ENCODE results near the gene SLC27A3. TPM values are rescaled to one million over a fixed set of nuclear protein-coding genes. Genes with fewer than 3 reads are reported as not detected.

The SLC27A3 gene
- total RNA-seq, 2 experiments from 2014 or later: 3.8 to 4.4 TPM

DNA sequence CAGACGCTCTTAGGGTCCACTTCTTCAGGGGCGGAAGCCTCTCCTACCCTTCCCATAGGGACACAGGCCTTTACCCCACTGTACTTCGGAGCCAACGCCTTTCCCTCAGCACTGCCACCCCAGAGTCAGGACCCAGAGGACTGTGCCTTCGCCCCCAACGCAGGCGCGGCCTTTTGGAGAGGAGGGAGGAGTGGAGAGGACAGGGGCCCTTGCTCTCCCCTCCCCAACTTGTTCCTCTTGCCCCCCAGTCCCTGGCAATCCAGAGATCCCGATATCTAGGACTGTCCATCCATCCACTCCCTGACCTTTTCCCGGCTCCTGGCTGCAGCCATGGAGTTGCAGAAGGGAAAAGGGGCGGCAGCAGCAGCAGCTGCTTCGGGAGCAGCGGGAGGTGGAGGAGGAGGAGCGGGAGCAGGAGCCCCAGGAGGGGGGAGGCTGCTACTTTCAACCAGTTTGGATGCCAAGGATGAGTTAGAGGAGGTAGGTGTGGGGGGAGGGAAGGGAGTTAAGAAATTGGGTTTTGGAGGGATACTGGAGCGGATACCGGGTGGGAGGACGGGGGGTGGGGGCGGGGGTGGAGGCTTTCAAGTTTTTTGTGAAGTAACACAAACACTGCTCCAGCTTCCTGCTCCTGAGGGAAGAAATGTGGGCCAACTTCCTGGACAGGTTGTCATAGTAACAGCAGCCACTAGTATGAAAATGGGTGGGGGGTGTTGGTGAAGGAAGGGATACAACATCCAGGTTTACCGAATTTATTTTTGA, 46.7 kb upstream of the SLC27A3 start:
- POLR2A ChIA-PET: interaction anchor here (0.6 to 2.1 kb wide), 13 partner anchors 8 to 263 kb away, joined by 3 to 23 read pairs (median 5); partner anchors contain the start of genes CHTOP, CREB3L4, GATAD2B and ILF2
- Histone ChIP-seq H3K27me3 (ENCODE audit: control insufficient read depth in 1 of 2, insufficient read depth in 2 of 2, low read length in 2 of 2) (no peaks in the 10 kb centered on the region), H3K4me3 (ENCODE audit: low read length) (peak overlapping the region; percentile 71), H3K36me3 (ENCODE audit: insufficient read depth, low read length) (peaks cover 4% of the 10 kb centered on the region), H3K27ac (ENCODE audit: low read depth in 1 of 2, low read length in 2 of 2) (peak overlapping the region; percentile 91 to 94), H3K9me3 (ENCODE audit: control insufficient read depth in 1 of 2, insufficient read depth in 1 of 2, low read length in 2 of 2) (no peaks in the 10 kb centered on the region), H3K4me1 (ENCODE audit: insufficient read depth, low read length) (peaks cover 23% of the 10 kb centered on the region)
- Mint-ChIP-seq H3K4me1 (ENCODE audit: low read depth) (peaks cover 29% of the 10 kb centered on the region), H3K27ac (peak overlapping the region; percentile 84), H3K36me3 (ENCODE audit: low read depth) (peaks cover 7% of the 10 kb centered on the region), H3K4me3 (peak overlapping the region; percentile 95), H3K9me3 (no peaks in the 10 kb centered on the region), H3K27me3 (no peaks in the 10 kb centered on the region)
- intact Hi-C loops (cut with DNase I, micrococcal nuclease): loop anchor here in 1 of 2 experiments (2.0 to 5.0 kb wide), 4 partner anchors 56 to 494 kb away; partner anchors contain the start of genes RAB13, SNAPIN and UBAP2L
- DNase-seq (peak in 12 of 14 experiments; percentile 14 to 53 (median 30)), ATAC-seq (ENCODE audit: poor library complexity) (no peak)
- TF ChIP-seq CTCF (IDR thresholded peaks at IDR 0.05): no peak
- CTCF ChIA-PET: interaction anchor here (1.0 to 1.2 kb wide), 2 partner anchors 57 to 156 kb away, joined by 3 to 4 read pairs; partner anchors contain the start of gene ILF2

DNA sequence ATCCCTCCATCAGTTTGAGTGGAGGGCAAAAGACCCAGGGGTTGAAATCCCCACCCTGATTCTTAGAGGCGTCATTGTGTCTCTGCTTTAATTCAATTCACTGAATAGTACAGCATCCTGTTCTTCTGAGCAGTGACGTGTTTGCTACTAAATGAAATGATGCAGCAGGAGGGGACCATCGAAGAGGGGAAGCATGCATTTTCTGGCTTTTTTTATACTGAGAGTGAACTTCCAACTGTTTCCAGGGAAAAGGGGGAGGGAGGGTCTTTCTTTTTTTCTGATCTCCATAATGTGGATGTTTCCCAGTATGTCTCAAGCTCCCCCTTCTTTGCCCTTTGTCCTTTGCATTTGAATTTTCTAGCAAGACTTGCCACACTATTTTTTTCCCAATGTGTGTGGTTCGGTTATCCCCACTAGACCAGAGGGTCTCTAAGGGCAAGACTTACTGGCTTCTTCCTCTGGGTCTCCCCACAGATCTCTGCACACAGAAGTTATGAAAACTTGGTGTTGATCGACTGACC, 44.7 kb upstream of the SLC27A3 start:
- CTCF ChIA-PET: no interaction called here
- peaks cover 23% of the 10 kb centered on the region for H3K4me1 ChIP-seq (ENCODE audit: insufficient read depth, low read length)

DNA sequence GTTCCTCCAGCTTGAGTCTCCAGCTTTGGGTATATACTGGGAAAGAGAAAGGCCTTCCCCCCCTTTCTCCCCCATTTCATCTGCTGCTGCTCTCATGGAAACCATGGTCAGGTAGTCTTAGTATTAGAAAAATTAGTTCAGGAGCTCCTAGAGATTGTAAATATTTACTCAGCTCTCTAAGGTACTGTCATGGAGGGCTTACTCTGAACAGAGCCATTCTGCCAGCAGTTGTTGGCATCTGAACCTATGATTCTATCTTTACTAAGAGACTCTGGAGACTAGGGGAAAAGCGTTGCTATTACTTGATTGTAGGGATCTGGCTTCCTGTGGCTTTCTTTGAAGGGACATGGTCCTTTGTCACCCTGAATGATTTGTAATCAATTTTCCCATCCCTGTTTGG, 41.2 kb upstream of the SLC27A3 start:
- H3K9me3 ChIP-seq (ENCODE audit: control insufficient read depth in 1 of 2, insufficient read depth in 1 of 2, low read length in 2 of 2): no peaks in the 10 kb centered on the region
- H3K4me3 ChIP-seq (ENCODE audit: low read length): no peak overlapping the region
- Mint-ChIP-seq H3K4me1 (ENCODE audit: low read depth) (peaks cover 27% of the 10 kb centered on the region), H3K27ac (no peak overlapping the region), H3K36me3 (ENCODE audit: low read depth) (peaks cover 23% of the 10 kb centered on the region), H3K4me3 (no peak overlapping the region), H3K27me3 (no peaks in the 10 kb centered on the region), H3K9me3 (no peaks in the 10 kb centered on the region)
- ATAC-seq (ENCODE audit: poor library complexity) (no peak), DNase-seq (no peak)
- ChIA-PET POLR2A (no interaction called here), CTCF (no interaction called here)
- no peak for TF ChIP-seq CTCF (IDR thresholded peaks at IDR 0.05)
- H3K27me3 ChIP-seq (ENCODE audit: control insufficient read depth in 1 of 2, insufficient read depth in 2 of 2, low read length in 2 of 2): no peaks in the 10 kb centered on the region
- H3K36me3 ChIP-seq (ENCODE audit: insufficient read depth, low read length): peaks cover 4% of the 10 kb centered on the region
- peaks cover 8% of the 10 kb centered on the region for H3K4me1 ChIP-seq (ENCODE audit: insufficient read depth, low read length)
- intact Hi-C loops (cut with DNase I, micrococcal nuclease): no loop called here
- no peak overlapping the region for H3K27ac ChIP-seq (ENCODE audit: low read depth in 1 of 2, low read length in 2 of 2)

More for the DNA sequence above, 44.7 kb upstream of the SLC27A3 start:
- Mint-ChIP-seq H3K36me3 (ENCODE audit: low read depth) (peaks cover 10% of the 10 kb centered on the region), H3K9me3 (no peaks in the 10 kb centered on the region), H3K27ac (peak overlapping the region; percentile 84), H3K27me3 (no peaks in the 10 kb centered on the region), H3K4me3 (peak overlapping the region; percentile 80), H3K4me1 (ENCODE audit: low read depth) (peaks cover 35% of the 10 kb centered on the region)
- ATAC-seq (ENCODE audit: poor library complexity) (no peak), DNase-seq (no peak)
- no peak overlapping the region for H3K4me3 ChIP-seq (ENCODE audit: low read length)
- H3K27me3 ChIP-seq (ENCODE audit: control insufficient read depth in 1 of 2, insufficient read depth in 2 of 2, low read length in 2 of 2): no peaks in the 10 kb centered on the region
- no peak overlapping the region for H3K27ac ChIP-seq (ENCODE audit: low read depth in 1 of 2, low read length in 2 of 2)
- H3K9me3 ChIP-seq (ENCODE audit: control insufficient read depth in 1 of 2, insufficient read depth in 1 of 2, low read length in 2 of 2): no peaks in the 10 kb centered on the region
- intact Hi-C loops (cut with DNase I, micrococcal nuclease): no loop called here
- H3K36me3 ChIP-seq (ENCODE audit: insufficient read depth, low read length): peaks cover 4% of the 10 kb centered on the region
- POLR2A ChIA-PET: no interaction called here
- no peak for TF ChIP-seq CTCF (IDR thresholded peaks at IDR 0.05)
